H9 (cell line): ENCODE measurements around the gene LYSMD3. TPM values are rescaled to one million over a fixed set of nuclear protein-coding genes. Genes with fewer than 3 reads are reported as not detected.

Experiments used
- DNase-seq: peaks from one replicate; pipeline ENCODE4 v3.0.0-alpha.2; 2017
- H2AFZ ChIP-seq: one replicate; pipeline ENCODE4 v1.6.1; 2013; ENCODE audit warnings: mild to moderate bottlenecking, low read length, control low read depth, moderate library complexity
- H2AK5ac ChIP-seq: 2 replicates; pipeline ENCODE4 v1.6.1; 2013; ENCODE audit warnings: low read length, control low read depth, mixed read lengths; ENCODE audit not compliant: insufficient read length
- H2BK120ac ChIP-seq: one replicate; pipeline ENCODE4 v1.6.1; 2013; ENCODE audit warnings: low read depth, mild to moderate bottlenecking, low read length, control low read depth, inconsistent platforms; ENCODE audit not compliant: poor library complexity, severe bottlenecking
- H2BK12ac ChIP-seq: 2 replicates; pipeline ENCODE4 v1.6.1; 2013; ENCODE audit warnings: low read length, control low read depth, mixed read lengths, low read depth; ENCODE audit not compliant: insufficient read length
- H2BK15ac ChIP-seq: 2 replicates; pipeline ENCODE4 v1.6.1; 2013; ENCODE audit warnings: low read depth, low read length, control low read depth
- H2BK20ac ChIP-seq: one replicate; pipeline ENCODE4 v1.6.1; 2013; ENCODE audit warnings: low read depth, mild to moderate bottlenecking, low read length, control low read depth, inconsistent platforms; ENCODE audit not compliant: poor library complexity, severe bottlenecking
- H2BK5ac ChIP-seq: 2 replicates; pipeline ENCODE4 v1.6.1; 2013; ENCODE audit warnings: low read length, control low read depth, mixed read lengths; ENCODE audit not compliant: insufficient read length
- H3K14ac ChIP-seq: 2 replicates; pipeline ENCODE4 v1.6.1; 2013; ENCODE audit warnings: low read length, control low read depth; ENCODE audit not compliant: insufficient read depth
- H3K18ac ChIP-seq: 2 replicates; pipeline ENCODE4 v1.6.1; 2013; ENCODE audit warnings: low read depth, mild to moderate bottlenecking, mixed read lengths, low read length, control low read depth; ENCODE audit not compliant: insufficient read length
- H3K23ac ChIP-seq: 2 replicates; pipeline ENCODE4 v1.6.1; 2013; ENCODE audit warnings: low read length, control low read depth, mixed read lengths, low read depth; ENCODE audit not compliant: insufficient read length
- H3K23me2 ChIP-seq: 2 replicates; pipeline ENCODE4 v1.6.1; 2013; ENCODE audit warnings: low read depth, mild to moderate bottlenecking, mixed read lengths, low read length, control low read depth; ENCODE audit not compliant: insufficient read length, poor library complexity, severe bottlenecking
- H3K27ac ChIP-seq: 2 replicates; pipeline ENCODE4 v1.5.1; 2013; ENCODE audit warnings: low read length, control low read depth, mixed read lengths, low read depth; ENCODE audit not compliant: insufficient read length
- H3K27me3 ChIP-seq: 2 replicates; pipeline ENCODE4 v1.6.1; 2013; ENCODE audit warnings: low read length, control low read depth, inconsistent platforms; ENCODE audit not compliant: insufficient read depth
- H3K4ac ChIP-seq: 2 replicates; pipeline ENCODE4 v1.6.1; 2013; ENCODE audit warnings: low read depth, mild to moderate bottlenecking, control low read depth, inconsistent platforms, low read length, moderate library complexity
- H3K4me1 ChIP-seq: 2 replicates; pipeline ENCODE4 v1.6.1; 2013; ENCODE audit warnings: low read length, control low read depth, inconsistent platforms; ENCODE audit not compliant: insufficient read depth
- H3K4me2 ChIP-seq: 2 replicates; pipeline ENCODE4 v1.6.1; 2013; ENCODE audit warnings: low read length, control low read depth, mixed read lengths; ENCODE audit not compliant: insufficient read length, insufficient read depth
- H3K56ac ChIP-seq: 2 replicates; pipeline ENCODE4 v1.6.1; 2013; ENCODE audit warnings: low read depth, mild to moderate bottlenecking, mixed read lengths, low read length, control low read depth; ENCODE audit not compliant: insufficient read length
- H3K79me1 ChIP-seq: 2 replicates; pipeline ENCODE4 v1.6.1; 2013; ENCODE audit warnings: low read depth, mild to moderate bottlenecking, moderate library complexity, low read length, control low read depth, inconsistent platforms; ENCODE audit not compliant: insufficient read depth, poor library complexity, severe bottlenecking
- H3K79me2 ChIP-seq: 2 replicates; pipeline ENCODE4 v1.6.1; 2013; ENCODE audit warnings: low read length, control low read depth, inconsistent platforms; ENCODE audit not compliant: insufficient read depth
- H3K9ac ChIP-seq: 2 replicates; pipeline ENCODE4 v1.6.1; 2013; ENCODE audit warnings: low read length, control low read depth, mixed read lengths; ENCODE audit not compliant: insufficient read length; ENCODE audit errors: extremely low read depth
- H3K9me3 ChIP-seq: one replicate; pipeline ENCODE4 v1.6.1; 2013; ENCODE audit warnings: low read depth, low read length, inconsistent platforms; ENCODE audit not compliant: control insufficient read depth
- H3T11ph ChIP-seq: one replicate; pipeline ENCODE4 v1.6.1; 2013; ENCODE audit warnings: mild to moderate bottlenecking, low read length, control low read depth, inconsistent platforms
- H4K20me1 ChIP-seq: one replicate; pipeline ENCODE4 v1.6.1; 2013; ENCODE audit not compliant: control insufficient read depth, insufficient read length, insufficient read depth
- H4K5ac ChIP-seq: 2 replicates; pipeline ENCODE4 v1.6.1; 2013; ENCODE audit warnings: low read depth, mild to moderate bottlenecking, mixed read lengths, low read length, control low read depth; ENCODE audit not compliant: insufficient read length
- H4K8ac ChIP-seq: replicated peaks from 2 replicates; pipeline ENCODE4 v1.6.1; 2013; ENCODE audit warnings: low read length, control low read depth, mixed read lengths, low read depth; ENCODE audit not compliant: insufficient read length
- H4K91ac ChIP-seq: 2 replicates; pipeline ENCODE4 v1.6.1; 2013; ENCODE audit warnings: low read depth, mild to moderate bottlenecking, moderate library complexity, mixed read lengths, low read length, control low read depth; ENCODE audit not compliant: insufficient read length
- H3K27ac Mint-ChIP-seq, 3 experiments: 2 replicates in 2 of 3; 3 replicates in 1 of 3; pipeline ENCODE4 v1.8.0; 2020 to 2021; ENCODE audit warnings: mixed read lengths in 3 of 3, mild to moderate bottlenecking in 1 of 3, moderate library complexity in 1 of 3
- H3K27me3 Mint-ChIP-seq: 2 replicates; pipeline ENCODE4 v1.8.0; 2021; ENCODE audit warnings: low read depth, mild to moderate bottlenecking, moderate library complexity, mixed read lengths
- H3K36me3 Mint-ChIP-seq, 3 experiments: 2 replicates in 2 of 3; 3 replicates in 1 of 3; pipeline ENCODE4 v1.8.0; 2020 to 2021; ENCODE audit warnings: low read depth in 3 of 3, mixed read lengths in 3 of 3; ENCODE audit not compliant: insufficient read depth in 1 of 3
- H3K4me1 Mint-ChIP-seq, 2 experiments: 2 replicates each; pipeline ENCODE4 v1.8.0; 2020; ENCODE audit warnings: mixed read lengths in 2 of 2
- H3K4me3 Mint-ChIP-seq, 2 experiments: 2 replicates in 1 of 2; 3 replicates in 1 of 2; pipeline ENCODE4 v1.8.0; 2020 to 2021; ENCODE audit warnings: mild to moderate bottlenecking in 2 of 2, mixed read lengths in 2 of 2, moderate library complexity in 1 of 2
- H3K9me3 Mint-ChIP-seq, 2 experiments: 2 replicates in 1 of 2; 3 replicates in 1 of 2; pipeline ENCODE4 v1.8.0; 2020; ENCODE audit warnings: mild to moderate bottlenecking in 2 of 2, mixed read lengths in 2 of 2, moderate library complexity in 1 of 2
- CTCF ChIP-seq: fragments of 200-600 bp; sonication (generic); conservative IDR thresholded peaks from 3 replicates; pipeline ENCODE4 v1.8.0; 2021; ENCODE audit warnings: antibody characterized with exemption, mild to moderate bottlenecking
- WGBS: extraction: QIAGEN DNeasy Blood & Tissue Kit; methylation state at CpG from one replicate; pipeline ENCODE4 v1.1.7; 2013; ENCODE audit warnings: missing lambda C conversion rate, low lambda C conversion rate, mixed read lengths; ENCODE audit not compliant: insufficient read length; ENCODE audit errors: extremely low coverage; 5-methylcytosine and 5-hydroxymethylcytosine counted together
- total RNA-seq: library from RNA; stranded (reverse); gene quantifications from 2 replicates; pipeline ENCODE4 v1.2.1, GENCODE V29; 2021

The LYSMD3 gene
- total RNA-seq, 1 experiment from 2014 or later: 14.0 TPM

DNA sequence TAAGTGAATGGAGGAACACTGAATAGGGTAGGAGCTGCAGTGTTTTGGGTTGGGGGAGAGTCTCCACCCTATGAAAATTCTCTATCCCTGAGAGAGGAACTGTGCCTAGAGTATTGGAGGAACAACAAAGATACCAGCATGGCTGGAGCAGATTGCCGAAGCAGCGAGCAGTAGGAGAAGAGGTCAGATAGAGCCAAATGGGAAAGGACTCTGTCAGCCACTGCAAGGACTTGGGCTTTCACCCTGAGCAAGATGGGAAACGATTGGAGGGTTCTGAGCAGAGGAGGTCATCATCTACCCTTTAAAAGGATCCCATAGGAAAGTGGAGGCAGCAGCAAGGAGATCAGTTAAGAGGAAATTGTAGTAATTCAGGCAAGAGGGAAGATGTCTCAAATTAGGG is 4.4 kb upstream of the LYSMD3 start:
- Histone ChIP-seq H3K56ac (no peak overlapping the region), H3K4me1 (0 out of 2 replicates have a peak, but pooled peaks cover 5% of the 10 kb centered on the region), H4K5ac (no peak overlapping the region), H2BK15ac (no peak overlapping the region), H3K4ac (no peak overlapping the region), H2BK20ac (no peak overlapping the region), H2AK5ac (no peak overlapping the region), H4K91ac (no peak overlapping the region), H3K14ac (no peak overlapping the region), H2AFZ (peak overlapping the region; percentile 82), H3K18ac (no peak overlapping the region), H2BK5ac (no peak overlapping the region), H2BK12ac (no peak overlapping the region), H2BK120ac (no peak overlapping the region), H3K79me1 (no peaks in the 10 kb centered on the region), H3K79me2 (no peaks in the 10 kb centered on the region; the same call in 1 of the 2 replicates), H3K27me3 (no peaks in the 10 kb centered on the region), H3K23ac (no peak overlapping the region), H4K8ac (no peak overlapping the region), H3K27ac (no peak overlapping the region), H3T11ph (no peak overlapping the region), H3K9me3 (no peaks in the 10 kb centered on the region), H4K20me1 (no peaks in the 10 kb centered on the region), H3K9ac (no peak overlapping the region), H3K23me2 (peaks cover 7% of the 10 kb centered on the region), H3K4me2 (no peak overlapping the region)
- Mint-ChIP-seq H3K36me3 (no peaks in the 10 kb centered on the region), H3K9me3 (no peaks in the 10 kb centered on the region), H3K4me1 (peaks cover 26 to 29% of the 10 kb centered on the region in 2 experiments), H3K27ac (peak overlapping the region in 1 of 3 experiments; percentile 4; a peak in 1 of 7 replicates), H3K4me3 (0 out of 5 replicates have a peak overlapping the region, but pooled peaks of 1 of the 2 experiments have one; percentile 1), H3K27me3 (no peaks in the 10 kb centered on the region)
- no peak for DNase-seq
- TF ChIP-seq CTCF: no peak
- WGBS: no CpG with 5 or more reads among the region's 3 CpGs
